Measurements from ENCODE around the gene NUDT17. TPM values are rescaled to one million over a fixed set of nuclear protein-coding genes. Genes with fewer than 3 reads are reported as not detected.

The NUDT17 gene
- polyA plus RNA-seq, 2 donors: 1.5 to 2.2 TPM

- peaks cover 0 to 4% of the 10 kb centered on the region in 2 donors for H3K4me1 ChIP-seq (ENCODE audit: control insufficient read depth in 2 of 2, insufficient read depth in 2 of 2, low read length in 1 of 2)
- H3K9me3 ChIP-seq (ENCODE audit: control insufficient read depth in 2 of 2, insufficient read depth in 1 of 2, low read depth in 1 of 2, low read length in 1 of 2): no peaks in the 10 kb centered on the region
- H3K4me3 ChIP-seq (ENCODE audit: low read depth in 1 of 2, low read length in 2 of 2): peak overlapping the region in 1 of 2 donors; percentile 60
- H3K27ac ChIP-seq (ENCODE audit: low read depth in 2 of 2, low read length in 1 of 2): peak overlapping the region in 1 of 2 donors; percentile 38
- WGBS, 2 donors: 47 to 48% methylated on average over 11 of the region's 11 CpGs
- H3K27me3 ChIP-seq (ENCODE audit: control insufficient read depth in 1 of 2, insufficient read depth in 2 of 2, low read length in 2 of 2): no peaks in the 10 kb centered on the region
- H3K36me3 ChIP-seq (ENCODE audit: control insufficient read depth in 2 of 2, insufficient read depth in 2 of 2, low read length in 1 of 2): no peaks in the 10 kb centered on the region
These were observed 41.0 kb downstream of the NUDT17 start for GRCh38 chr1:145886390-145886789.

GRCh38 chr1:145886816-145887215 is 41.4 kb downstream of the NUDT17 start:
- 70 to 75% methylated on average over 8 of the region's 8 CpGs for WGBS, 2 donors
- Histone ChIP-seq H3K27ac (ENCODE audit: low read depth in 2 of 2, low read length in 1 of 2) (no peak overlapping the region), H3K4me3 (ENCODE audit: low read depth in 1 of 2, low read length in 2 of 2) (no peak overlapping the region), H3K27me3 (ENCODE audit: control insufficient read depth in 1 of 2, insufficient read depth in 2 of 2, low read length in 2 of 2) (no peaks in the 10 kb centered on the region), H3K36me3 (ENCODE audit: control insufficient read depth in 2 of 2, insufficient read depth in 2 of 2, low read length in 1 of 2) (no peaks in the 10 kb centered on the region), H3K9me3 (ENCODE audit: control insufficient read depth in 2 of 2, insufficient read depth in 1 of 2, low read depth in 1 of 2, low read length in 1 of 2) (no peaks in the 10 kb centered on the region), H3K4me1 (ENCODE audit: control insufficient read depth in 2 of 2, insufficient read depth in 2 of 2, low read length in 1 of 2) (peaks cover 0 to 6% of the 10 kb centered on the region in 2 donors)

GRCh38 chr1:145887631-145888030 is 42.2 kb downstream of the NUDT17 start:
- Histone ChIP-seq H3K4me3 (ENCODE audit: low read depth in 1 of 2, low read length in 2 of 2) (no peak overlapping the region), H3K4me1 (ENCODE audit: control insufficient read depth in 2 of 2, insufficient read depth in 2 of 2, low read length in 1 of 2) (peaks cover 0 to 8% of the 10 kb centered on the region in 2 donors), H3K27me3 (ENCODE audit: control insufficient read depth in 1 of 2, insufficient read depth in 2 of 2, low read length in 2 of 2) (no peaks in the 10 kb centered on the region)

GRCh38 chr1:145889722-145890121 is 44.3 kb downstream of the NUDT17 start:
- no peak overlapping the region for H3K27ac ChIP-seq (ENCODE audit: low read depth in 2 of 2, low read length in 1 of 2)
- 86 to 94% methylated on average over 3 of the region's 3 CpGs for WGBS, 2 donors
- H3K9me3 ChIP-seq (ENCODE audit: control insufficient read depth in 2 of 2, insufficient read depth in 1 of 2, low read depth in 1 of 2, low read length in 1 of 2): no peaks in the 10 kb centered on the region
- H3K4me1 ChIP-seq (ENCODE audit: control insufficient read depth in 2 of 2, insufficient read depth in 2 of 2, low read length in 1 of 2): peaks cover 0 to 8% of the 10 kb centered on the region in 2 donors
- no peak overlapping the region for H3K4me3 ChIP-seq (ENCODE audit: low read depth in 1 of 2, low read length in 2 of 2)
- no peaks in the 10 kb centered on the region for H3K27me3 ChIP-seq (ENCODE audit: control insufficient read depth in 1 of 2, insufficient read depth in 2 of 2, low read length in 2 of 2)
- H3K36me3 ChIP-seq (ENCODE audit: control insufficient read depth in 2 of 2, insufficient read depth in 2 of 2, low read length in 1 of 2): no peaks in the 10 kb centered on the region

More at GRCh38 chr1:145887631-145888030, 42.2 kb downstream of the NUDT17 start:
- 59 to 68% methylated on average over 5 of the region's 5 CpGs for WGBS, 2 donors
- no peak overlapping the region for H3K27ac ChIP-seq (ENCODE audit: low read depth in 2 of 2, low read length in 1 of 2)
- no peaks in the 10 kb centered on the region for H3K36me3 ChIP-seq (ENCODE audit: control insufficient read depth in 2 of 2, insufficient read depth in 2 of 2, low read length in 1 of 2)
- no peaks in the 10 kb centered on the region for H3K9me3 ChIP-seq (ENCODE audit: control insufficient read depth in 2 of 2, insufficient read depth in 1 of 2, low read depth in 1 of 2, low read length in 1 of 2)

- peaks cover 0 to 4% of the 10 kb centered on the region in 2 donors for H3K4me1 ChIP-seq (ENCODE audit: control insufficient read depth in 2 of 2, insufficient read depth in 2 of 2, low read length in 1 of 2)
- H3K9me3 ChIP-seq (ENCODE audit: control insufficient read depth in 2 of 2, insufficient read depth in 1 of 2, low read depth in 1 of 2, low read length in 1 of 2): no peaks in the 10 kb centered on the region
- H3K36me3 ChIP-seq (ENCODE audit: control insufficient read depth in 2 of 2, insufficient read depth in 2 of 2, low read length in 1 of 2): no peaks in the 10 kb centered on the region
- H3K27me3 ChIP-seq (ENCODE audit: control insufficient read depth in 1 of 2, insufficient read depth in 2 of 2, low read length in 2 of 2): no peaks in the 10 kb centered on the region
- 22 to 35% methylated on average over 1 of the region's 1 CpG for WGBS, 2 donors
- peak overlapping the region; percentile 60 to 90 for H3K27ac ChIP-seq (ENCODE audit: low read depth in 2 of 2, low read length in 1 of 2)
- H3K4me3 ChIP-seq (ENCODE audit: low read depth in 1 of 2, low read length in 2 of 2): no peak overlapping the region
These were observed 45.7 kb downstream of the NUDT17 start for GRCh38 chr1:145891143-145891542.

- Histone ChIP-seq H3K9me3 (ENCODE audit: control insufficient read depth in 2 of 2, insufficient read depth in 1 of 2, low read depth in 1 of 2, low read length in 1 of 2) (no peaks in the 10 kb centered on the region), H3K36me3 (ENCODE audit: control insufficient read depth in 2 of 2, insufficient read depth in 2 of 2, low read length in 1 of 2) (no peaks in the 10 kb centered on the region), H3K4me1 (ENCODE audit: control insufficient read depth in 2 of 2, insufficient read depth in 2 of 2, low read length in 1 of 2) (peaks cover 0 to 4% of the 10 kb centered on the region in 2 donors), H3K27me3 (ENCODE audit: control insufficient read depth in 1 of 2, insufficient read depth in 2 of 2, low read length in 2 of 2) (no peaks in the 10 kb centered on the region), H3K27ac (ENCODE audit: low read depth in 2 of 2, low read length in 1 of 2) (peak overlapping the region; percentile 90 to 91), H3K4me3 (ENCODE audit: low read depth in 1 of 2, low read length in 2 of 2) (peak overlapping the region in 1 of 2 donors; percentile 12)
- 7 to 8% methylated on average over 6 of the region's 6 CpGs for WGBS, 2 donors
These were observed 46.4 kb downstream of the NUDT17 start for GRCh38 chr1:145891587-145892485.

- Histone ChIP-seq H3K27me3 (ENCODE audit: control insufficient read depth in 1 of 2, insufficient read depth in 2 of 2, low read length in 2 of 2) (no peaks in the 10 kb centered on the region), H3K36me3 (ENCODE audit: control insufficient read depth in 2 of 2, insufficient read depth in 2 of 2, low read length in 1 of 2) (no peaks in the 10 kb centered on the region), H3K4me1 (ENCODE audit: control insufficient read depth in 2 of 2, insufficient read depth in 2 of 2, low read length in 1 of 2) (peaks cover 0 to 4% of the 10 kb centered on the region in 2 donors), H3K27ac (ENCODE audit: low read depth in 2 of 2, low read length in 1 of 2) (peak overlapping the region; percentile 90 to 91), H3K4me3 (ENCODE audit: low read depth in 1 of 2, low read length in 2 of 2) (no peak overlapping the region), H3K9me3 (ENCODE audit: control insufficient read depth in 2 of 2, insufficient read depth in 1 of 2, low read depth in 1 of 2, low read length in 1 of 2) (no peaks in the 10 kb centered on the region)
- whole genome bisulfite sequencing, 2 donors: 46 to 49% methylated on average over 3 of the region's 3 CpGs
These were observed 47.2 kb downstream of the NUDT17 start for GRCh38 chr1:145892486-145893087.

- 91% methylated on average over 7 of the region's 7 CpGs for WGBS, 2 donors
- Histone ChIP-seq H3K36me3 (ENCODE audit: control insufficient read depth in 2 of 2, insufficient read depth in 2 of 2, low read length in 1 of 2) (no peaks in the 10 kb centered on the region), H3K9me3 (ENCODE audit: control insufficient read depth in 2 of 2, insufficient read depth in 1 of 2, low read depth in 1 of 2, low read length in 1 of 2) (no peaks in the 10 kb centered on the region), H3K4me1 (ENCODE audit: control insufficient read depth in 2 of 2, insufficient read depth in 2 of 2, low read length in 1 of 2) (peaks cover 0 to 4% of the 10 kb centered on the region in 2 donors), H3K27ac (ENCODE audit: low read depth in 2 of 2, low read length in 1 of 2) (peak overlapping the region in 1 of 2 donors; percentile 24), H3K27me3 (ENCODE audit: control insufficient read depth in 1 of 2, insufficient read depth in 2 of 2, low read length in 2 of 2) (no peaks in the 10 kb centered on the region), H3K4me3 (ENCODE audit: low read depth in 1 of 2, low read length in 2 of 2) (no peak overlapping the region)
These were observed 48.1 kb downstream of the NUDT17 start for GRCh38 chr1:145893306-145894055.

GRCh38 chr1:145895471-145895870 is 50.0 kb downstream of the NUDT17 start:
- Histone ChIP-seq H3K4me1 (ENCODE audit: control insufficient read depth in 2 of 2, insufficient read depth in 2 of 2, low read length in 1 of 2) (peaks cover 0 to 4% of the 10 kb centered on the region in 2 donors), H3K4me3 (ENCODE audit: low read depth in 1 of 2, low read length in 2 of 2) (no peak overlapping the region), H3K36me3 (ENCODE audit: control insufficient read depth in 2 of 2, insufficient read depth in 2 of 2, low read length in 1 of 2) (no peaks in the 10 kb centered on the region), H3K27me3 (ENCODE audit: control insufficient read depth in 1 of 2, insufficient read depth in 2 of 2, low read length in 2 of 2) (no peaks in the 10 kb centered on the region), H3K9me3 (ENCODE audit: control insufficient read depth in 2 of 2, insufficient read depth in 1 of 2, low read depth in 1 of 2, low read length in 1 of 2) (no peaks in the 10 kb centered on the region), H3K27ac (ENCODE audit: low read depth in 2 of 2, low read length in 1 of 2) (no peak overlapping the region)
- 94 to 100% methylated on average over 1 of the region's 1 CpG for WGBS, 2 donors

All from esophagus (tissue), 2 donors.